Activated T-helper 2 cell treated with anti-CD3 and anti-CD28 coated beads, Interferon-gamma antibody, Interleukin-2, Interleukin-4, amounts not matched to agents 10 μg/mL and 5 μg/mL and 100 μg/mL, durations not matched to agents 14 hours and 24 hours and 36 hours (primary cell): ENCODE measurements around the gene KCNH1. TPM values are rescaled to one million over a fixed set of nuclear protein-coding genes. Genes with fewer than 3 reads are reported as not detected.
"Not testable (repeated sequence)": the region's sequence is repeated elsewhere in the genome, so short reads cannot be mapped to it uniquely, and the experiment has no call there.

Experiments used
- DNase-seq: peaks from one replicate; pipeline ENCODE4 v3.0.0; 2021; ENCODE audit warnings: low spot score
- H3K27ac Mint-ChIP-seq: one replicate; pipeline ENCODE4 v1.8.0; 2021; ENCODE audit warnings: mixed read lengths
- H3K27me3 Mint-ChIP-seq: one replicate; pipeline ENCODE4 v1.8.0; 2021; ENCODE audit warnings: low read depth, mixed read lengths
- H3K36me3 Mint-ChIP-seq: one replicate; pipeline ENCODE4 v1.8.0; 2021; ENCODE audit warnings: low read depth, mixed read lengths
- H3K4me1 Mint-ChIP-seq: one replicate; pipeline ENCODE4 v1.8.0; 2021; ENCODE audit warnings: low read depth, mixed read lengths
- H3K4me3 Mint-ChIP-seq: one replicate; pipeline ENCODE4 v1.8.0; 2021; ENCODE audit warnings: low read depth, mild to moderate bottlenecking, moderate library complexity, mixed read lengths
- H3K9me3 Mint-ChIP-seq: one replicate; pipeline ENCODE4 v1.8.0; 2021; ENCODE audit warnings: mixed read lengths
- intact Hi-C: fragments of 100-400 bp; cut with micrococcal nuclease; formaldehyde crosslinking; loops from one replicate; pipeline ENCODE4 v1.15.1; 2023
- total RNA-seq: library from RNA; stranded (reverse); gene quantifications from 2 replicates; pipeline ENCODE4 v1.2.3, GENCODE V29; 2022

KCNH1 gene
- total RNA-seq, 1 donor from 2014 or later = not detected

DNA sequence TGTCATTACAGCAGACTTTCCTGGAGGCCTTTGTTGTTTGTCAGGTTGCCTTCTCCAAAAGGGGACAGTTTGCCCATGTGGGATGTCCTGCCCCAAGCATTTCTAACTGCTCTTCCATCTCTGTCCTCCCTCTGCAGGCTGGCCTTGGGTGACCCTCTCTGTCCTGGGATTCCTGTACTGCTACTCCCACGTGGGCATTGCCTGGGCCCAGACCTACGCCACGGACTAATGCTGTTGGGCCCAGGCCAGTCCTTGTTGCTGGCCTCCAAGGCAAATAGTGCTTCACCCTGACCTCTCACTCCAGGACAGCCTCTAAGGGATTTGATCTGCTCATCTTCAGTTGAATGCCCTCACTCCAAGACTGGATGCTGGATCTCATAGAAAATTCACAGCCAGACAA, 459.8 kb downstream of the KCNH1 start:
- H3K4me1 Mint-ChIP-seq = no peaks in the 10 kb centered on the region
- no peak overlapping the region for H3K27ac Mint-ChIP-seq
- H3K4me3 Mint-ChIP-seq = no peak overlapping the region
- no peaks in the 10 kb centered on the region for H3K36me3 Mint-ChIP-seq
- intact Hi-C loops = no loop called here
- no peaks in the 10 kb centered on the region for H3K9me3 Mint-ChIP-seq
- no peak for DNase-seq
- H3K27me3 Mint-ChIP-seq = peaks cover 8% of the 10 kb centered on the region

DNA sequence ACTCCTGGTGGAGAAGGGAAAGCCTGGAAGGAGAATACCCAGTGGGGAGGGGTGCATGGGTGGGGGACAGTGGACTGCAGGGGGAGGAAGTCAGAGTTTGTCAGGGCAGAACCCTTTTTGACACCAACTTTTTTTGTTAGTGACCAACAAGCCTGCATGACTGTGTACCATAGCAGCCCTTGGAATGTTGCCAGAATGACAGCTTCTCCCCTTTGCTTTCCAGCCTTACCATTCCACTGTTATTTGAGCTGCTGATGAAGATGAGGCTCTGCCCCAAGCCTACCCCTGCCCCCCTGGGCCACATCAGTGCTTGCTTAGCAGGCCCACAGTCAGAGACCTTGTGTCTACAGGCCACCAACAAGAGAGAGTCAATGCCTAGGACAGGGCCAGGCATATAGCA, 464.0 kb downstream of the KCNH1 start:
- DNase-seq = no peak
- Mint-ChIP-seq H3K4me3 (no peak overlapping the region), H3K4me1 (no peaks in the 10 kb centered on the region), H3K27ac (no peak overlapping the region), H3K27me3 (peaks cover 4% of the 10 kb centered on the region), H3K36me3 (no peaks in the 10 kb centered on the region), H3K9me3 (no peaks in the 10 kb centered on the region)
- intact Hi-C loops = no loop called here

DNA sequence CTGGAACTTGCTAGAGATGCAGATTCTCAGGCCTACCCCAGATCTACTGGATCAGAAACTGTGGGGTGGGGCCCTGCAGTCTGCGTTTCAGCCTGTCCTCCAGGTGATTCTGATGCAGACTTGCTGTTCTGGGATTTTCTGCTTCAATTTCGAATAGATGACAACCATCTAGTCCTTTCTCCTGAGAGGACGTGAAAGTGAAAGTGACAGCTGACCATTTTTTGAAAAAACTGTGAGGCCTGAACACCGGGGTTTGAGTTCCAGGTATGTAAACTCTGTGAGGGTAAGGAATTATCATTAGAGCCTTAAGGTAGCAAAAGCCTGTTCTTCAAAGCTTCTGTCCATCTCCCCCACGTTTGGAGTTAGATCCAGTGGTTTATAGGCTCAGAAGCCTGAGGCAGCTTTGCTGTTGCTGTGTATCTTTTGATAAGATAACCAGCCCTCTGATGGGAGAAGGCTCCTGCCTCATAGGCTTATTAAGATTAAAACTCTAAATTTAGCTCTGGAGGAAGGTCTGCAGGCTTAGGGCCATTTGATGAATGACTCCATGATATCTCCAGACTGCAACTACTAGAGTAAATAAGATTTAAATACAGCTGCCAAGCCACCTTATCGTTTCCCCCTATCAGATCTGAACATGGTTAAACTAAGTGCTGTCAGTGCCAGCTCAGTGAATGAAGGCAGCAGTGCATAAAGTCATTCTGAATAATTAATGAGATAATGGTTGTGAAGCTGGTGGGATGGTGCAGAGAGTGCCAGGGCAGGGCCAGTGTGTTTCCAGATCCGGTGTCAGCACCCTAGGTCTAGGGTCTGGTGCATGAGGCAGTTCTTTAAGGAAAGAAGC, 470.0 kb downstream of the KCNH1 start:
- H3K36me3 Mint-ChIP-seq = no peaks in the 10 kb centered on the region
- H3K4me3 Mint-ChIP-seq = no peak overlapping the region
- no peak for DNase-seq
- intact Hi-C loops = no loop called here
- no peaks in the 10 kb centered on the region for H3K4me1 Mint-ChIP-seq
- H3K27ac Mint-ChIP-seq = no peak overlapping the region
- no peaks in the 10 kb centered on the region for H3K27me3 Mint-ChIP-seq
- no peaks in the 10 kb centered on the region for H3K9me3 Mint-ChIP-seq

DNA sequence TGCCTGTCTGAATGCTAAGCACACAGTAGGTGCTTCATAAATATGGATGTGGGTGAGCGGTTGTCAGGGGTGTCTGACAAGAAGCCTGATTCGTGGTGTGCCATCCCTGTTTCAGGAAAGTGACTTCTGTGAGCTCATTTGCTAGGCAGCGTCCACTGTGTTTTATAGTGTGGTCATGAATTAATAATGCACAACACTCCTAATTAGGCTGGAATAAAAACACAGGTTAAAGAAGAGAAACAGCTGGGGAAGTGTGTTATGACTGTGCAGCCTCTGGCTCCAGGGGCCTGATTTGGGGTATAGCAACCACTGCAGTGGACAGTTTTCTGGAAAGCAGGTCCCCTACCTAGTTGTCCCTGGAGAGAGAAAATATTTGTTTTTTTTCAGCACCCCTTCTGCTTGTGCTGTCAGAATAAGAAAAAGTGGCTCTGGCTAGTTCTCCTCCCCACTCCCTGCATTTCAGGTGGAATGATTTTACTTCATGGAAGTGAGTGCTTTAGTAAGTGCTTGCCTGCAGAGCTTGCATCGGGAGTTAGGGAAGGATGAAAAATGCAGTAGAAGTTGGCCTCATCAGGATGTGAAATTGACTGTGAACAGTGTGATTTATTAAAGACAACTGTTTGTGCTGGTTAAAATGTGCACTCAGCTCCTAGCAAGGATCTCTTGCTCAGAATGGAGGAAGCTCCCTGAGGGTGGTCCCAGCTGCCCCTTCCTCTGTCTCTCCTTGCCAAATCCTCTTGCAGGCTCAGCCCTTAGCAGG, 471.5 kb downstream of the KCNH1 start:
- DNase-seq = no peak
- H3K36me3 Mint-ChIP-seq = no peaks in the 10 kb centered on the region
- H3K27me3 Mint-ChIP-seq = no peaks in the 10 kb centered on the region
- intact Hi-C loops = no loop called here
- no peaks in the 10 kb centered on the region for H3K4me1 Mint-ChIP-seq
- H3K4me3 Mint-ChIP-seq = no peak overlapping the region
- H3K27ac Mint-ChIP-seq = no peak overlapping the region
- H3K9me3 Mint-ChIP-seq = no peaks in the 10 kb centered on the region

DNA sequence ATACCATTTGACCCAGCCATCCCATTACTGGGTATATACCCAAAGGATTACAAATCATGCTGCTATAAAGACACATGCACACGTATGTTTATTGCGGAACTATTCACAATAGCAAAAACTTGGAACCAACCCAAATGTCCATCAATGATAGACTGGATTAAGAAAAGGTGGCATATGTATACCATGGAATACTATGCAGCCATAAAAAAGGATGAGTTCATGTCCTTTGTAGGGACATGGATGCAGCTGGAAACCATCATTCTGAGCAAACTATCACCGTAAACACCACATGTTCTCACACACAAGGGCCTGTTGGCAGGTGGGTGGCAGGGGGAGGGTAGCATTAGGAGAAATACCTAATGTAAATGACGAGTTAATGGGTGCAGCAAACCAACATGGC, 472.4 kb downstream of the KCNH1 start:
- H3K4me3 Mint-ChIP-seq, H3K36me3 Mint-ChIP-seq, H3K27ac Mint-ChIP-seq, DNase-seq, H3K9me3 Mint-ChIP-seq, H3K4me1 Mint-ChIP-seq, H3K27me3 Mint-ChIP-seq, intact Hi-C loops: not testable (repeated sequence)

DNA sequence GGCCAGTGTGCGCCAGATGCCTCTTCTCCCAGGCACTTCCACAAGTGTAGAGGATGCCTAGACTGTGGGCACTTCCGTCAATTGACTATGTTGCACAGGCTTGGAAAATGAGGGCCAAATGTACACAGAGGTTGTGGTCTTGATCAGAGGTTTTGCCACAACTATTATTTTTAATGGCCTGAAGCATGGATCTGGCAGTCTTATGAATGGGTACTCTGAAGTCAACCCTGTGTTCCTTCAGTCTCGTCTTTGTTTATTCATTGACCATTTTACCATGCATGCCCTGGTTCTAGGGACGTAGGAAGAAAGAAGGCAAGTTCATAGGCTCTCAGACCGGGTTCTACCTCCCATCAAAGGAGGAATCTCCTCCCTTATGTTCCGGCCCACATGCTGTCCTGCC, 476.1 kb downstream of the KCNH1 start:
- Mint-ChIP-seq H3K36me3 (no peaks in the 10 kb centered on the region), H3K27me3 (no peaks in the 10 kb centered on the region), H3K4me1 (no peaks in the 10 kb centered on the region), H3K4me3 (no peak overlapping the region), H3K9me3 (peaks cover 5% of the 10 kb centered on the region), H3K27ac (no peak overlapping the region)
- no peak for DNase-seq
- intact Hi-C loops = no loop called here

DNA sequence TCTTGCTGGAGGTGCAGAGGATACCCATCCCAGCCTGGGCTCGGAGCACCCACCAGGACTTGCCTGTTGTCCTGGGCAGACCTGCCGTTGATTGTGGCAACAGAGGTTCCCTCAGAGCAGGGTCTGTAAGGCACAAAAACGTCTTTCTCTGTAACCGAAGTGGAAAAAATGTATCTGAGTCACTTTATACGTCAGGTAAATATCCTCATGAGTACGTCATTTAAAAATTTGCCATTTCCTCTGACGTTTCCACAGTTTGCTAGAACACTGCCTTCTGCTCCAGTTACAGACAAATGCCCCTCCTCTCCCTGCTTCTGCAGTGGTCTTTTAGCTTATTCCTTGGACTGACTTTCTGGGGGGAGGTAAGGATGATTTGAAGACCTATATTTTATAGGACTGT, 478.4 kb downstream of the KCNH1 start:
- H3K27ac Mint-ChIP-seq = no peak overlapping the region
- peaks cover 5% of the 10 kb centered on the region for H3K9me3 Mint-ChIP-seq
- H3K4me3 Mint-ChIP-seq = no peak overlapping the region
- H3K27me3 Mint-ChIP-seq = no peaks in the 10 kb centered on the region
- no peaks in the 10 kb centered on the region for H3K36me3 Mint-ChIP-seq
- DNase-seq = no peak
- intact Hi-C loops = no loop called here
- no peaks in the 10 kb centered on the region for H3K4me1 Mint-ChIP-seq

DNA sequence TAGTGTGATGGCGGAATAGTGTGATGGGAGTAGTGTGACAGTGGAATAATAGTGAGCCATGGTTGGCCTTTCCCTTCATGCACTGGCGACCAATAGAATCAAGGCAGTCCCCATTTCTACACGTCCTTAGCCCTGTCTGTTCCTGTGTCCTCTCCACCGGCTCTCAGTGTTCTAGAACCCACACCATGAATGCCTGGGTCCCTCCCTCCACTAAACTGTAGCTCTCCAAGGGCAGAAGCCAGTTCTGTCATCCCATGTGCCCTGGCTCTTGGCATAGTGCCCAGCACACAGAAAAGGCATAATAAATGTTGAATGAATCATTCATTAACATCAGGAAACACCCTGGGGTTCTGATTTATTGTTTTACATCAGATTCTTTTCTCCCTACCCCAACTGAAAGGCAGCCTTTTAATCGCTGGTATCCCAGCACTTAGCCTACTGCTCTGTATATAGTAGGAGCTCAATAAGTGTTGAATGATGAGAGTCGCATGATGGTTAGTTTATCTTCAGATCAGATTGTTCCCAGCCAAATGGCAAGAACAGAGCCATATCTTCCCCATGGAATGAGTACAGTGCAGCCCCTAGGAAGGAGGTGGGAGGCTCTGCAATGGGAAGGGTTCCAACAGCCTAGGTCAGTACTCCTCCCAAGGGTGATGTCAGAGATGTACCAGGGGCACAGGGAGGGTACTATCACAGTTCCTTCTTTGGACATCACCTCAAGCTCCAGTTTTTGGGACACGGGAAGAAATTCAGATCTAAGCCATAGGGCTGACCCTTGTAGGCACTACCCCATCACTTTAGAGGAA, 479.6 kb downstream of the KCNH1 start:
- intact Hi-C loops = no loop called here
- Mint-ChIP-seq H3K9me3 (peaks cover 5% of the 10 kb centered on the region), H3K27ac (no peak overlapping the region), H3K4me1 (no peaks in the 10 kb centered on the region), H3K27me3 (no peaks in the 10 kb centered on the region), H3K36me3 (no peaks in the 10 kb centered on the region), H3K4me3 (no peak overlapping the region)
- peak; percentile 14 for DNase-seq

DNA sequence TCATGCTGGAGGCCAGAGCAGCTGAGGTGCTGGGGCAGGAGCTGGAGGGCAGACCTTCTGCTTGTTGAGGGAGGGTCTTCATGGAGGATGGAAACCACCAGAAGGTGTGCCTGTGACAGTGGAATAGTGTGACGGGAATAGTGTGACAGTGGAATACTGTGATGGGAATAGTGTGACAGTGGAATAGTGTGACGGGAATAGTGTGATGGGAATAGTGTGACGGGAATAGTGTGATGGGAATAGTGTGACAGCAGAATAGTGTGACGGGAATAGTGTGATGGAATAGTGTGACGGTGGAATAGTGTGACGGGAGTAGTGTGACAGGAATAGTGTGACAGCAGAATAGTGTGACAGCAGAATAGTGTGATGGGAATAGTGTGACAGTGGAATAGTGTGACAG, 480.2 kb downstream of the KCNH1 start:
- H3K9me3 Mint-ChIP-seq = peaks cover 5% of the 10 kb centered on the region
- intact Hi-C loops = no loop called here
- no peaks in the 10 kb centered on the region for H3K27me3 Mint-ChIP-seq
- H3K27ac Mint-ChIP-seq = no peak overlapping the region
- H3K36me3 Mint-ChIP-seq = no peaks in the 10 kb centered on the region
- H3K4me1 Mint-ChIP-seq = no peaks in the 10 kb centered on the region
- DNase-seq = no peak
- no peak overlapping the region for H3K4me3 Mint-ChIP-seq

DNA sequence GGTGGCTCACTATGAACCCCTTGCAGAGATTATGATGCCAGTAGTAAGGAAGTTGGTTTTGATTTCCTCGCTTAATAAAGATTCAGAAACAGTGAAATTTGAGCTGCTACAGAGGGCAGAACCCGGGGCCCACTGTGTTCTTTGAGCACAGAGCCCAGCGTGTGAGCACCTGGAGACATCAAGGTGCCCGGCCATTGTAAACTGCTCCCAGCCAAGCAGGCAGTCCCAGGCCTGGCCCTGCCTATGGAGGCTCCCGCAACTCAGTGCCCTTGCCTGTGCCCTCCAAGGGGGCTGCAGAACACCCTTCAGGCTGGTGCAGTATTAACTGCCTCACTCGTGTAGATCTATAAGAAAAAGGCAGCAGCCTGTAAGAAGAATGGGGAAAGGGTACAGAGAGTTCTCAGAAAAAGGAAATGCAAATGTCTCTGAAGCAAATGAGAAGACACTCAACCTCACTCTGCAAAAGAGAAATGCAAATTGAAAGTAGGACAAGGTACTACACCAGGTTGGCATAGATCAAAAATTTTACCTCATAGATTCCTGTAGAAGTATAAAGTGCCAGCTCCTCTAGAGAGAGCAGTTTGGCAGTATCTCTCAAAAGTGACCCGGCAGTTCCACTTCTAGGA, 481.5 kb downstream of the KCNH1 start:
- no peak overlapping the region for H3K4me3 Mint-ChIP-seq
- H3K9me3 Mint-ChIP-seq = peaks cover 5% of the 10 kb centered on the region
- no peak for DNase-seq
- no peaks in the 10 kb centered on the region for H3K27me3 Mint-ChIP-seq
- peaks cover 2% of the 10 kb centered on the region for H3K4me1 Mint-ChIP-seq
- intact Hi-C loops = no loop called here
- no peak overlapping the region for H3K27ac Mint-ChIP-seq
- H3K36me3 Mint-ChIP-seq = no peaks in the 10 kb centered on the region

DNA sequence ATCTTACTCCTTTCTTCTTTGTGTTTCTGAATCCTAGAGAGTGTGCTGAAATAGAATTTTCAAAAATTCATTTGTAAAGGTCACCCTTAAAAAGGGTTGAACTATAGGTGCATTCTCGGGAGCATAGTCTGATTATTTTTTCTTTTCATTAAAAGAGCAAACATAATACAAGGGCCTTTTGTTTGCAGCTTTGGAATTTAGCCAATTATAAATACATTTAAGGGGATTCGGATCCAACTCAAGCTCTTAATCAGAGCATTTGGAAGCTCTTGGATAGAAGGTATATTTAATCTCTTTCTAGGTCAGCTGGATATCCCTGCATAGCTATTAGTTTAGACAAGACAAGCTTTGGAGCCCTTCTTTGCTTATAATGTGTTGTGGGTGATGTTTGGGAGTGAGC, 483.5 kb downstream of the KCNH1 start:
- no peak for DNase-seq
- Mint-ChIP-seq H3K27ac (no peak overlapping the region), H3K9me3 (peaks cover 5% of the 10 kb centered on the region), H3K27me3 (no peaks in the 10 kb centered on the region), H3K36me3 (no peaks in the 10 kb centered on the region), H3K4me1 (peaks cover 2% of the 10 kb centered on the region), H3K4me3 (no peak overlapping the region)
- intact Hi-C loops = no loop called here

DNA sequence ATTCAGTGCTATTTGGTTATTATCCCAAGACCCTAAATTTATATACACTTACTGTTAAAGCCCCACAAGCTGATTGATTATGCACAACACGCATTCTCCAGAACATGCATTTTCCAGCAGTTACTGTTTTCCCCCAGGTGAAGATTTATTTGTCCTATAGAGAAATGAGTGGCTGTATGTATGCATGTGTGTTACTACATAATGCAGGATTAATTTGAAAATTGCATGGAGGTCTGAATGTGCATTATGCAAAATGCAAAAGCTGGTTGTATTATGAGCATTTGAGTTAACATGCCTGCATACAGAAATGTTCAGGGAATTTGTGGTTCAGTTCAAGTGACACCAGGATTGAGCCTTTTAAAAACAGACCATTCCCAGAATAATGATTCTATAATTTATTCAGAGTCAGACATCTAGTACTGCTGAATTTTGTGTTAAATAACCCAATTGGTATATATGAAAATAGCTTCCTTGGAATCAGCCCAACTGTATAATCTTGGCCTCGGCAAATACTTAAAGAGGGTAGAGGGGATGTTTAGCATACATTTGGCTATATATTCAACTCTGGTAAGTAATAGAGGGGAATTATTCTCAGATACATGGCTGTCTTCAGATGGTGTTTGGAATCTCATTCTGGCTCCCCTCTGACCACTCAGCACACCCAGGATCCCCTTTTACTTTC, 485.2 kb downstream of the KCNH1 start:
- intact Hi-C loops = no loop called here
- Mint-ChIP-seq H3K9me3 (peaks cover 2% of the 10 kb centered on the region), H3K27ac (no peak overlapping the region), H3K27me3 (no peaks in the 10 kb centered on the region), H3K4me1 (peaks cover 2% of the 10 kb centered on the region), H3K4me3 (no peak overlapping the region), H3K36me3 (no peaks in the 10 kb centered on the region)
- no peak for DNase-seq
